Calu3 (cell line): ENCODE results near the gene ITPR1. TPM values are rescaled to one million over a fixed set of nuclear protein-coding genes. Genes with fewer than 3 reads are reported as not detected.

Experiments
- BruUV-seq: library from RNA; stranded (reverse); fragments of 400-500 nt; replicated peaks from 2 replicates; lab custom pipeline; 2021; lab: Mats Ljungman, UMichigan
- CTCF ChIA-PET: fragments of 300-600 bp; sonication (Branson Sonifier 250); formaldehyde crosslinking; loops from one replicate; lab custom pipeline; 2022; ENCODE audit warnings: antibody characterized with exemption; lab: Charles Lee
- DNase-seq: peaks from one replicate; pipeline ENCODE4 v3.0.0; 2022
- H3K27ac Mint-ChIP-seq: one replicate; pipeline ENCODE4 v1.8.0; 2022; ENCODE audit warnings: mixed read lengths; ENCODE audit not compliant: unreplicated experiment
- H3K27me3 Mint-ChIP-seq: one replicate; pipeline ENCODE4 v1.8.0; 2022; ENCODE audit warnings: mixed read lengths; ENCODE audit not compliant: unreplicated experiment
- H3K36me3 Mint-ChIP-seq: one replicate; pipeline ENCODE4 v1.8.0; 2022; ENCODE audit warnings: mild to moderate bottlenecking, moderate library complexity, mixed read lengths; ENCODE audit not compliant: insufficient read depth, unreplicated experiment
- H3K4me1 Mint-ChIP-seq: one replicate; pipeline ENCODE4 v1.8.0; 2022; ENCODE audit warnings: mild to moderate bottlenecking, low read depth, mixed read lengths; ENCODE audit not compliant: unreplicated experiment
- H3K4me3 Mint-ChIP-seq: one replicate; pipeline ENCODE4 v1.8.0; 2022; ENCODE audit warnings: mild to moderate bottlenecking, low read depth, moderate library complexity, mixed read lengths; ENCODE audit not compliant: unreplicated experiment
- H3K9me3 Mint-ChIP-seq: one replicate; pipeline ENCODE4 v1.8.0; 2022; ENCODE audit warnings: low read depth, mixed read lengths; ENCODE audit not compliant: unreplicated experiment
- intact Hi-C: fragments of 100-400 bp; cut with micrococcal nuclease; formaldehyde crosslinking; loops from one replicate; pipeline ENCODE4 v1.10.0; 2022; ENCODE audit not compliant: unreplicated experiment
- total RNA-seq: library from RNA; stranded (reverse); gene quantifications from 2 replicates; pipeline ENCODE4 v1.2.3, GENCODE V29; 2022
- TF ChIP-seq, protein P1 (sequence below): fragments of 200-600 bp; IDR thresholded peaks from one replicate; pipeline ENCODE4 v1.8.0; 2022; ENCODE audit warnings: antibody characterized with exemption; ENCODE audit not compliant: unreplicated experiment

The ITPR1 gene
- total RNA-seq, 1 experiment from 2014 or later: 4.2 TPM

DNA sequence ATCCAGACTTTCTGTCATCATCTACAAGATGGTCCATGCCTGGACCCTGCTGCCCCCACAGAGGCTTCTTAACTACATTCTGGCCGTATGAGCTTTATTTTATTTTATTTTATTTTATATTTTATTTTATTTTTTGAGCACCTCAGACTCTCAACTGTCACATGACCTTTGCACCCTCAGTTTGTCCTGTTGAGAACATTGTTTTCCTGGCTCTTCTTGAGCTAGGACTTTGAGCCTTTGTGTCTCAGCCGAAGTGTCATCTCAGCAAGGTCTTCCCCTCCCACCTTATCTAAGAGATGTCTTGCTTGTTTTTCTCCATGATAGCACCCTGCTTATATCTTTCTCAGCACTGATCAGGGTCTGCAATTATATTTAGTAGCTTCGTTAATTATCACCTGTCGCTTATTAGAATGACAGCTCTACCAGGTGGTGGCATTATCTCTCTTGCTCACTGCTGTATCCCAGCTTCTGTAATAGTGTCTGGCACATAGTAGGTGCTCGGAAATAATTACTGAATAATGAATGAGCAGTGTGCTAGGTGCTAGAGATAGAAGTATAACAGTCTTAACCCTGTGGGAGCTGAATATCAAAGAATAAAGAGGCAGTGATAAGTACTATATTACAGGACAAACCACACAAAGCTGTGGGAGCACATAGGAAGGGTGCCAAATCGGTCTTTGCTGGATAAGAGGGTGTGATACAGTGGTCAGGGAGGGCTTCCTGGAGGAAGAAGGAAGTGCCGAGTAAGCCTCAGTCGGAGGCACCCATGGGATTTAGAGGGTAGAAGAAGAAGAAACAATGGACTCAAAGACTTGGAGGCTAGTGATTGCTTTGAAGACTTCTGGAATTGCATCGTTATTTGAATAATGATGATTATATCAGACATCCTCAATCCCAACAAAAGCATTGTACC lies 136.2 kb downstream of the ITPR1 start:
- H3K4me1 Mint-ChIP-seq: no peaks in the 10 kb centered on the region
- no peak overlapping the region for H3K4me3 Mint-ChIP-seq
- H3K27me3 Mint-ChIP-seq: no peaks in the 10 kb centered on the region
- no peaks in the 10 kb centered on the region for H3K9me3 Mint-ChIP-seq
- no peaks in the 10 kb centered on the region for H3K36me3 Mint-ChIP-seq
- CTCF ChIA-PET: interaction anchor here (1.2 kb wide), 1 partner anchor 279 kb away, joined by 5 read pairs; no protein-coding TSS in a partner anchor
- intact Hi-C loops: no loop called here
- H3K27ac Mint-ChIP-seq: no peak overlapping the region
- no peak for DNase-seq
- BruUV-seq: no TSS peak
- TF ChIP-seq, protein P1, sequence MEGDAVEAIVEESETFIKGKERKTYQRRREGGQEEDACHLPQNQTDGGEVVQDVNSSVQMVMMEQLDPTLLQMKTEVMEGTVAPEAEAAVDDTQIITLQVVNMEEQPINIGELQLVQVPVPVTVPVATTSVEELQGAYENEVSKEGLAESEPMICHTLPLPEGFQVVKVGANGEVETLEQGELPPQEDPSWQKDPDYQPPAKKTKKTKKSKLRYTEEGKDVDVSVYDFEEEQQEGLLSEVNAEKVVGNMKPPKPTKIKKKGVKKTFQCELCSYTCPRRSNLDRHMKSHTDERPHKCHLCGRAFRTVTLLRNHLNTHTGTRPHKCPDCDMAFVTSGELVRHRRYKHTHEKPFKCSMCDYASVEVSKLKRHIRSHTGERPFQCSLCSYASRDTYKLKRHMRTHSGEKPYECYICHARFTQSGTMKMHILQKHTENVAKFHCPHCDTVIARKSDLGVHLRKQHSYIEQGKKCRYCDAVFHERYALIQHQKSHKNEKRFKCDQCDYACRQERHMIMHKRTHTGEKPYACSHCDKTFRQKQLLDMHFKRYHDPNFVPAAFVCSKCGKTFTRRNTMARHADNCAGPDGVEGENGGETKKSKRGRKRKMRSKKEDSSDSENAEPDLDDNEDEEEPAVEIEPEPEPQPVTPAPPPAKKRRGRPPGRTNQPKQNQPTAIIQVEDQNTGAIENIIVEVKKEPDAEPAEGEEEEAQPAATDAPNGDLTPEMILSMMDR: no peak

DNA sequence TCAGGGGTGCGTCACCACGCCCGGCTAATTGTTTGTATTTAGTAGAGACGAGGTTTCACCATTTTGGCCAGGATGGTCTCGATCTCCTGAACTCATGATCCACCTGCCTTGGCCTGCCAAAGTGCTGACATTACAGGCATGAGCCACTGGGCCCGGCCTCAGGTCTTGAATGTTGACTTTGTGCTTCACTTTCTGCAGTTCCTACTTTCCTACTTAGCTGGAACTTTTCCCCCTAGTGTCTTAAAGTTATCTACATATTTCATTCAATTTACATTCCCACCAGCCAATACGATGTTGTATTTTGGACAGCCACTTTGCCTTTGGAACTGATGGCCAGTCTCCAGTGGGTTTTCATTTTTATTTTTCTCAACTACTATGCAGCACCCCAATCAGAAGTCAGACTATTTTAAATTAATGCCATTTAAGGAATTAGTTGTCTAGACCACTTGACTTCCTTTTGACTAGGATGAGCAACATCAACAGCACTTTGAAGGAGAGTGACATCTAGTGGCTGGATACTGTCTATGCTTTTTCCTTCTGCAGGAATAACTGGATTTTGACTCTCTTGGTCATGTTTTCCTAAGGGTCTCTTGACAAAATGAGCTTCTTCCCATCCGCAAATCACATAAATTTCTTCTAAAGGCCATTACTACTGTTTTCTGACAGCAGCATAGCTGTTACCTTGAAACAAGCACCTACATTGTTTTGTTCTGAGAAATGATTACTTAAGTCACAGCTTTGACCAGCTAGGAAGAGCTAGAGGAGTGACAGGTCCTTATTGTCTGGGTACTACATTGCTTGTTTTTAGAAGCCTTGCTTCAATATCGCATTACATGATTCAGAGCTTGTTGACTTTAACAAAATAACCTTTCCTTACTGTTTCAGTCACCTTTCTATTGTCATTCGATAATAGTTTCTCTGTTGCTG lies 140.2 kb downstream of the ITPR1 start:
- H3K27ac Mint-ChIP-seq: no peak overlapping the region
- TF ChIP-seq, protein P1: peak; percentile 38
- H3K9me3 Mint-ChIP-seq: no peaks in the 10 kb centered on the region
- H3K4me1 Mint-ChIP-seq: no peaks in the 10 kb centered on the region
- intact Hi-C loops: loop anchor here (1.0 kb wide), 1 partner anchor 282 kb away; no protein-coding TSS in a partner anchor
- BruUV-seq: no TSS peak
- H3K36me3 Mint-ChIP-seq: no peaks in the 10 kb centered on the region
- H3K4me3 Mint-ChIP-seq: no peak overlapping the region
- peak; percentile 19 for DNase-seq
- CTCF ChIA-PET: interaction anchor here (0.6 to 1.3 kb wide), 5 partner anchors 18 to 343 kb away, joined by 3 to 18 read pairs (median 4); partner anchors contain the start of gene SETMAR
- peaks cover 14% of the 10 kb centered on the region for H3K27me3 Mint-ChIP-seq

- H3K36me3 Mint-ChIP-seq: no peaks in the 10 kb centered on the region
- CTCF ChIA-PET: no interaction called here
- peaks cover 14% of the 10 kb centered on the region for H3K27me3 Mint-ChIP-seq
- H3K9me3 Mint-ChIP-seq: no peaks in the 10 kb centered on the region
- H3K27ac Mint-ChIP-seq: no peak overlapping the region
- BruUV-seq: no TSS peak
- DNase-seq: no peak
- TF ChIP-seq, protein P1: no peak
- H3K4me3 Mint-ChIP-seq: no peak overlapping the region
- H3K4me1 Mint-ChIP-seq: no peaks in the 10 kb centered on the region
- intact Hi-C loops: no loop called here
These were observed 141.7 kb downstream of the ITPR1 start for GRCh38 chr3:4634894-4635293.

DNA sequence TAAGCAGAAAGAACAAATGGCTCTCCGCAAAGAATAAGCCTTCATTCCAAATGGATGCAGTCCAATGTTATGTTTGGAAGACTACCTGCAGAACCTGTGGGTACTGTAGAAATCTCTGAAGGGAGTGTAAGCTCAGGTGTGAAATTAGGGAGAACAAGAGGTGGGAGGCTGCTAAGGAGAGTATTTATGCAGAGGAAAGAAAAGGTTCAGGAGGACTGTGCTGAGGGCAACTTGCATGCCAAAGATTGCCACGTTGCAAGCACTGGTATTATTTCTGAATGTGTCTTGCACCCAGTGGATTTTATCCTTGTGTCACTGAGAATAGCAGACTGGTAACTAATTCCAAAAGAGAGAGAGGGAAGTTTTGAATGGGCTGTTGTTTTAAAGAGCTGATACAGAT lies 144.1 kb downstream of the ITPR1 start:
- no TSS peak for BruUV-seq
- Mint-ChIP-seq H3K9me3 (no peaks in the 10 kb centered on the region), H3K27ac (no peak overlapping the region), H3K36me3 (no peaks in the 10 kb centered on the region), H3K27me3 (peaks cover 14% of the 10 kb centered on the region), H3K4me1 (no peaks in the 10 kb centered on the region), H3K4me3 (no peak overlapping the region)
- DNase-seq: no peak
- intact Hi-C loops: no loop called here
- TF ChIP-seq, protein P1: no peak
- CTCF ChIA-PET: no interaction called here
